Endothelial cell (in vitro differentiated cells): ENCODE data around the gene MTMR10. TPM values are rescaled to one million over a fixed set of nuclear protein-coding genes. Genes with fewer than 3 reads are reported as not detected.
A peak's percentile ranks its signal among the peaks of the same experiment; 100 is the strongest.

Experiments
- DNase-seq: peaks from one replicate; pipeline ENCODE4 v3.0.0; 2021; ENCODE audit warnings: low spot score
- H3K27ac Mint-ChIP-seq: one replicate; pipeline ENCODE4 v1.8.0; 2021; ENCODE audit warnings: mixed read lengths, inconsistent platforms; ENCODE audit not compliant: unreplicated experiment
- H3K27me3 Mint-ChIP-seq: one replicate; pipeline ENCODE4 v1.8.0; 2021; ENCODE audit warnings: mild to moderate bottlenecking, moderate library complexity, mixed read lengths, inconsistent platforms; ENCODE audit not compliant: unreplicated experiment
- H3K36me3 Mint-ChIP-seq: one replicate; pipeline ENCODE4 v1.8.0; 2021; ENCODE audit warnings: mild to moderate bottlenecking, low read depth, mixed read lengths, inconsistent platforms; ENCODE audit not compliant: unreplicated experiment
- H3K4me1 Mint-ChIP-seq: one replicate; pipeline ENCODE4 v1.8.0; 2021; ENCODE audit warnings: mild to moderate bottlenecking, mixed read lengths, inconsistent platforms; ENCODE audit not compliant: unreplicated experiment
- H3K4me3 Mint-ChIP-seq: one replicate; pipeline ENCODE4 v1.8.0; 2021; ENCODE audit warnings: mild to moderate bottlenecking, mixed read lengths, inconsistent platforms; ENCODE audit not compliant: unreplicated experiment
- H3K9me3 Mint-ChIP-seq: one replicate; pipeline ENCODE4 v1.8.0; 2021; ENCODE audit warnings: mixed read lengths, inconsistent platforms; ENCODE audit not compliant: unreplicated experiment
- CTCF ChIP-seq: fragments of 200-600 bp; sonication (generic); IDR thresholded peaks from one replicate; pipeline ENCODE4 v1.5.0; 2021; ENCODE audit warnings: antibody characterized with exemption; ENCODE audit not compliant: unreplicated experiment
- total RNA-seq: library from RNA; stranded (reverse); fragmentation: NEBNext Ultra II Directional; extraction: Animal tissue kit (Norgen Biotek cat#: 25700); gene quantifications from one replicate; pipeline ENCODE4 v1.2.1, GENCODE V29; 2021; ENCODE audit not compliant: unreplicated experiment

MTMR10 gene
- total RNA-seq, 1 donor from 2014 or later = 15.1 TPM

GRCh38 chr15:30924353-30924752, 67.1 kb downstream of the MTMR10 start:
- H3K4me1 Mint-ChIP-seq = peaks cover 15% of the 10 kb centered on the region
- no peak for TF ChIP-seq CTCF
- H3K27me3 Mint-ChIP-seq = peaks cover 2% of the 10 kb centered on the region
- no peaks in the 10 kb centered on the region for H3K9me3 Mint-ChIP-seq
- H3K27ac Mint-ChIP-seq = no peak overlapping the region
- H3K36me3 Mint-ChIP-seq = peaks cover 14% of the 10 kb centered on the region
- H3K4me3 Mint-ChIP-seq = no peak overlapping the region
- DNase-seq = no peak

GRCh38 chr15:30923429-30923828, 68.0 kb downstream of the MTMR10 start:
- Mint-ChIP-seq H3K4me3 (peak overlapping the region; percentile 2), H3K27ac (no peak overlapping the region), H3K36me3 (peaks cover 14% of the 10 kb centered on the region), H3K9me3 (no peaks in the 10 kb centered on the region), H3K4me1 (peaks cover 15% of the 10 kb centered on the region), H3K27me3 (peaks cover 2% of the 10 kb centered on the region)
- DNase-seq = no peak
- no peak for TF ChIP-seq CTCF

- Mint-ChIP-seq H3K4me1 (peaks cover 15% of the 10 kb centered on the region), H3K9me3 (no peaks in the 10 kb centered on the region), H3K36me3 (peaks cover 14% of the 10 kb centered on the region), H3K4me3 (no peak overlapping the region), H3K27me3 (peaks cover 2% of the 10 kb centered on the region), H3K27ac (peak overlapping the region; percentile 30)
- no peak for TF ChIP-seq CTCF
- DNase-seq = no peak
Measured at GRCh38 chr15:30922480-30923311, 68.7 kb downstream of the MTMR10 start.

GRCh38 chr15:30921781-30922479, 69.5 kb downstream of the MTMR10 start:
- peaks cover 15% of the 10 kb centered on the region for H3K4me1 Mint-ChIP-seq

More at GRCh38 chr15:30921781-30922479, 69.5 kb downstream of the MTMR10 start:
- Mint-ChIP-seq H3K36me3 (peaks cover 18% of the 10 kb centered on the region), H3K27ac (peak overlapping the region; percentile 21), H3K27me3 (peaks cover 2% of the 10 kb centered on the region), H3K9me3 (no peaks in the 10 kb centered on the region), H3K4me3 (no peak overlapping the region)
- no peak for TF ChIP-seq CTCF
- DNase-seq = no peak
